Measurements from ENCODE around the gene HNRNPLL.

The HNRNPLL gene

DNA sequence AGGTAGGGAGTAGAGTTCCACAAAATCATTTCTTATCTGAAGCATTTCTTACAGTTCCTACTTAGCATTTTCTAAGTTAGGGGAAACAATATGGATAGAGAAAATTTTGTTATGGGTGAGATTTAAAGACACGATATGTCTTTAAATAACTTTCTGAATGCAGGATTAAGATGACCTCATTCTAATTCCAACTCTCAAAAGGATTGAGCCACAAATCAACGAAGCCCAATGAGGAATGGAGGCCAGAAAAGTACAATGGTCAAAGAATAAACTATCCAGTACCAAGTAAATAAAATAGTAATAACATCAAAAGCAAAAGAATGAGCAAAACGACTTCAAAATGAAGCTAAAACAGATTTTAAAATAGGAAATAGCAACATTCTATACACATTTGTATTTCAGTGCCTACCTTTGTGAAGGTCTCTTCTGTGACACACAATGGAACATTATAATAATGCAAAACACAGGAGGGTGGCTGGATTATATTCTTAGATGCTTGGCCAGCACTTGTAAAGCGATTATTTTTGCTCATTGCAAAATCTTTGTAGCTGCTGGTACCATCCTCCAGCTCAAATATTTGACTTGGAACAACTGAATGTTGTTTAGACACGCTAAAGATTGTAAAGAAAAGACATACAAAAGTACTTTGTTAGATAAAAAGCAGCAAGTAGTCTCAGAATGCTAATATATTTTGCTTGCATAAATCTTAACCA lies 33.8 kb downstream of the HNRNPLL start:
- Histone ChIP-seq H3K27ac (ENCODE audit: low read depth, low read length) (no peak overlapping the region), H3K4me1 (ENCODE audit: insufficient read depth, low read length) (no peaks in the 10 kb centered on the region), H3K36me3 (ENCODE audit: insufficient read depth, low read length) (peaks cover 98% of the 10 kb centered on the region), H3K4me3 (ENCODE audit: low read length) (no peak overlapping the region), H3K27me3 (ENCODE audit: insufficient read depth, low read length) (no peaks in the 10 kb centered on the region), H3K9ac (ENCODE audit: low read depth, low read length) (no peak overlapping the region), H3K9me3 (ENCODE audit: insufficient read depth, low read depth, low read length) (no peaks in the 10 kb centered on the region)
- 93% methylated on average over 5 of the region's 5 CpGs for WGBS

DNA sequence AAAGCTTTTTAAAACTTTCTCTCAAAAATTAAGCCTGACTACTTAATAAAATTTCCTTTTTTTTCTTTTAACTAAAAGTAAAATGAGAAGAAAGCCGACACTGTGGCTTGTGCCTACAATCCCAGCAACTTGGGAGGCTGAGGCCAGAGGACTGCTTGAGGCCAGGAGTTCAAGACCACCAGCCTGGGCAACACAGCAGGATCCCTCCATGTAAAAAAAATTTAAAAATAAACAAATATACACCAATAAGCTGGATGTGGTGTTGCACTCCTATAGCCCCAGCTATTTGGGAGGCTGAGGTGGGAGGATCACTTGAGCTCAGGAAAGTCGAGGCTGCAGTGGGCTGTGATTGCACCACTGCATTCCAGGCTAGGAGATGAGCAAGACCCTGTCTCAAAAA lies 37.4 kb downstream of the HNRNPLL start:
- Histone ChIP-seq H3K4me3 (ENCODE audit: low read length) (no peak overlapping the region), H3K27ac (ENCODE audit: low read depth, low read length) (no peak overlapping the region), H3K9me3 (ENCODE audit: insufficient read depth, low read depth, low read length) (no peaks in the 10 kb centered on the region), H3K9ac (ENCODE audit: low read depth, low read length) (no peak overlapping the region), H3K36me3 (ENCODE audit: insufficient read depth, low read length) (peaks cover 98% of the 10 kb centered on the region), H3K4me1 (ENCODE audit: insufficient read depth, low read length) (no peaks in the 10 kb centered on the region), H3K27me3 (ENCODE audit: insufficient read depth, low read length) (no peaks in the 10 kb centered on the region)
- WGBS, result 92% methylated on average over 2 of the region's 2 CpGs

DNA sequence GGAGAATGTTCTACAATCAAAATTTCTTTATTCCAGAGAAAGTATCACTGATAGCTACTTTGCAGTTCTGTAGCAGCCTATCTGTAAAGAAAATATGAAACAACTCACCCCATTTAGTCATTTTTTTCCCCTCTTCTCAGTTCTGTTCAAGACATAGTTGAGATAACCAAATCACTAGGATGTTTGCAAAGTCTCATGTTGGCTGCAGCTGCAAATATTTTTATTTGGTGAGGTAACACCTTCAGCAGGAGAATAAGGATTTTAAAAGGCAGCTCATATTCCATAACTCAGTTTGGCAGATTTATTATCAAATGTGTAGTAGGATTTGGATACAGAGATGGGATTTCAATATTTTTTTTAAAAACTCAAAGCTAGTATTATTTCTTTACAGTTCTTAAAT lies 41.0 kb downstream of the HNRNPLL start:
- H3K36me3 ChIP-seq (ENCODE audit: insufficient read depth, low read length), result peaks cover 67% of the 10 kb centered on the region
- H3K4me3 ChIP-seq (ENCODE audit: low read length), result no peak overlapping the region
- no peaks in the 10 kb centered on the region for H3K4me1 ChIP-seq (ENCODE audit: insufficient read depth, low read length)
- no peaks in the 10 kb centered on the region for H3K27me3 ChIP-seq (ENCODE audit: insufficient read depth, low read length)
- no peak overlapping the region for H3K27ac ChIP-seq (ENCODE audit: low read depth, low read length)
- no peaks in the 10 kb centered on the region for H3K9me3 ChIP-seq (ENCODE audit: insufficient read depth, low read depth, low read length)
- H3K9ac ChIP-seq (ENCODE audit: low read depth, low read length), result no peak overlapping the region

DNA sequence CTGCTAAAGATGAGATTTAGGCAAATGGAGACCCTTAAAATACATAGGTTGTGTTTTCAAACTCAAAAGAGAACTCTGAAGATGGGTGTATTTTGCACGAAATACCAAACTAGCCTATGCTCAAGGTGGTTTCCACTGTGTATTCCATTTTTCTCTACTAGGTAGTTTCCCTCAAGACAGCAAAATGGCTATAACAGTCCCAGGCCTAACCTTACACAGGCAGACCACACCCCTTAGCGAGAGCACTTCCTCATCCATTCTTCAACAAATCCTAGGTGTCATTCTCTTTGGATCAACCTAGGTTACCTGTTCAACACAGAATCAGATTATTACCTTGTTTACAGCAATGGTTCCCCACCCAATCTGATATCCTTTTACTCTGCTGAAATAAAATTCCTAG lies 42.6 kb downstream of the HNRNPLL start:
- peaks cover 52% of the 10 kb centered on the region for H3K36me3 ChIP-seq (ENCODE audit: insufficient read depth, low read length)
- H3K4me1 ChIP-seq (ENCODE audit: insufficient read depth, low read length), result no peaks in the 10 kb centered on the region
- H3K4me3 ChIP-seq (ENCODE audit: low read length), result no peak overlapping the region
- no peak overlapping the region for H3K27ac ChIP-seq (ENCODE audit: low read depth, low read length)
- no peaks in the 10 kb centered on the region for H3K27me3 ChIP-seq (ENCODE audit: insufficient read depth, low read length)
- no peaks in the 10 kb centered on the region for H3K9me3 ChIP-seq (ENCODE audit: insufficient read depth, low read depth, low read length)
- 90% methylated on average over 2 of the region's 2 CpGs for WGBS
- no peak overlapping the region for H3K9ac ChIP-seq (ENCODE audit: low read depth, low read length)

DNA sequence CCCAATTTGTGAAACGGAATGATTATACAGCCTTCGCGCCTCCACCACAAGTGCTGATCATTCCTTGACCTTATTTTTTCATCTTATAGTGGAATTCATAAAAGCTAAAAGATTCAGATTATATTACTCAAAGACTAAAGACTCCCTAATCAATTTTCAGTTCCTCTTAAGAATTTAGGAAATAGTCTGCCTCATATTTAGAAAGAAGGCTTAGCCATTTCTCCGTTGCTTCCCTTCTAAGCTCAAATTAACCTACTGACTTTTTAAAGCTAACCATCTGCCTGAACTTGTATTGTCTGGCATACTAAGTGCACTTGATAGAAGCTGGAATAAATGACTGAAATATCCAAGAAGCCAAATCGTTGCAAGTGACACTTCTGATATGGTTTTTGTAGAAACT lies 44.7 kb downstream of the HNRNPLL start:
- no peak overlapping the region for H3K9ac ChIP-seq (ENCODE audit: low read depth, low read length)
- no peaks in the 10 kb centered on the region for H3K9me3 ChIP-seq (ENCODE audit: insufficient read depth, low read depth, low read length)
- H3K4me3 ChIP-seq (ENCODE audit: low read length), result no peak overlapping the region
- no peaks in the 10 kb centered on the region for H3K4me1 ChIP-seq (ENCODE audit: insufficient read depth, low read length)
- H3K27me3 ChIP-seq (ENCODE audit: insufficient read depth, low read length), result no peaks in the 10 kb centered on the region
- H3K36me3 ChIP-seq (ENCODE audit: insufficient read depth, low read length), result peaks cover 31% of the 10 kb centered on the region
- 95% methylated on average over 5 of the region's 5 CpGs for WGBS
- no peak overlapping the region for H3K27ac ChIP-seq (ENCODE audit: low read depth, low read length)

DNA sequence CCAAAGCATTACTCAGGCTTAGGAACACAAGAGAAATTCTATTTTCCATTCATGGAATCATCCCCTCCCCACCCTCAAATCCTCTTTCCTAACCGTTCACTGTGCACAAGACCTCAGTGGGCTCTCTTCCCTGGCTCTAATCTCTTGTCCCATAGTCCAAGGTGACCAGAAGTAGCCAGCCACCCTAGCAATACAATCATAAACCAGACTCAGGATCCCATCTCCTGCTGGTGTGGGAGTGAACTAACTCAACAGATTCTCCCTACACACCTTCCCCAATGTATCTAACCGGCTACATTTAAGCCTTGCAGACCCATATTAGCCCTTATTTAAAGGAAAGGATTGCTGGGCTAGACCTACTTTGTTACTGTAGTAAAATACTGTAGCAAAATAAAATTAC lies 45.5 kb downstream of the HNRNPLL start:
- no peaks in the 10 kb centered on the region for H3K4me1 ChIP-seq (ENCODE audit: insufficient read depth, low read length)
- no peak overlapping the region for H3K4me3 ChIP-seq (ENCODE audit: low read length)
- H3K9me3 ChIP-seq (ENCODE audit: insufficient read depth, low read depth, low read length), result no peaks in the 10 kb centered on the region
- 93% methylated on average over 2 of the region's 2 CpGs for WGBS
- H3K27ac ChIP-seq (ENCODE audit: low read depth, low read length), result no peak overlapping the region
- H3K9ac ChIP-seq (ENCODE audit: low read depth, low read length), result no peak overlapping the region
- peaks cover 26% of the 10 kb centered on the region for H3K36me3 ChIP-seq (ENCODE audit: insufficient read depth, low read length)
- H3K27me3 ChIP-seq (ENCODE audit: insufficient read depth, low read length), result no peaks in the 10 kb centered on the region

DNA sequence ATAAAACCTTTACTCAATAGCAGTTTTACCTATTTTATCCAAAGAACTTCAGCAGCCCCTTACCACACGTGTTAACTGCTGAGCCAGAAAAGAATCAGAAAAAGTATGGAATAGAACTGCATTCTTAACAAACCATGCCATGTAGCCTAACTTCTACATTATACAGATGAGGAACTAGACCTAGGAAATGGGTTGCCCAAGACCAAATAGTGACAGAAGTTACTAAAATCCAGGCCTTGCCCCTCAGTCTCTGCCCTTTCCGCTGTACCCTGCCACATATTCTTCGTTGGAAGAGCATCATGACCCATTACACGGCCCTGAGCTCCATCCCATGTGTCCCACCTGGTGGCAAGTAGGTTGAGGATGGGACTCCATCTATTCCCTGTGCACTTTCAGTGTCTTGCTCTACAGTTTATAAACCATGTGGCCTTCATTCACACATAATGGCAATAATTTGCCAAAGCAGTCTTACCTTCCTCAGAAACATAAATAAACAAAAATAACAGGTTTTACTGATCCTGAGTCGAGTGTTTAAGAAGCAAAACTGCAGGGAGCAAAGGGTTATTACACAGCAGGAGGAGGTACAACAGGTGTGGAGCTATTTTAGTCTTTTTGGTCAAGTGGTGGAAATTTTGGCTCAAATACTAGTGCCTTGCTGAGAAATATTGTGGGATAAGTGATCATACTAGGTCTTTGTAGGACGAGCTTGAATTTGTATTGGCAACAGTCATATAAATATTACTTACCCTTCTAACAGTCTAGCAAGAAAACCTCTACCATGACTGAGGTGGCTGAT lies 46.5 kb downstream of the HNRNPLL start:
- Histone ChIP-seq H3K27me3 (ENCODE audit: insufficient read depth, low read length) (no peaks in the 10 kb centered on the region), H3K4me1 (ENCODE audit: insufficient read depth, low read length) (no peaks in the 10 kb centered on the region), H3K4me3 (ENCODE audit: low read length) (no peak overlapping the region), H3K36me3 (ENCODE audit: insufficient read depth, low read length) (peaks cover 22% of the 10 kb centered on the region), H3K9ac (ENCODE audit: low read depth, low read length) (no peak overlapping the region), H3K27ac (ENCODE audit: low read depth, low read length) (no peak overlapping the region), H3K9me3 (ENCODE audit: insufficient read depth, low read depth, low read length) (no peaks in the 10 kb centered on the region)
- WGBS, result 94% methylated on average over 6 of the region's 6 CpGs

DNA sequence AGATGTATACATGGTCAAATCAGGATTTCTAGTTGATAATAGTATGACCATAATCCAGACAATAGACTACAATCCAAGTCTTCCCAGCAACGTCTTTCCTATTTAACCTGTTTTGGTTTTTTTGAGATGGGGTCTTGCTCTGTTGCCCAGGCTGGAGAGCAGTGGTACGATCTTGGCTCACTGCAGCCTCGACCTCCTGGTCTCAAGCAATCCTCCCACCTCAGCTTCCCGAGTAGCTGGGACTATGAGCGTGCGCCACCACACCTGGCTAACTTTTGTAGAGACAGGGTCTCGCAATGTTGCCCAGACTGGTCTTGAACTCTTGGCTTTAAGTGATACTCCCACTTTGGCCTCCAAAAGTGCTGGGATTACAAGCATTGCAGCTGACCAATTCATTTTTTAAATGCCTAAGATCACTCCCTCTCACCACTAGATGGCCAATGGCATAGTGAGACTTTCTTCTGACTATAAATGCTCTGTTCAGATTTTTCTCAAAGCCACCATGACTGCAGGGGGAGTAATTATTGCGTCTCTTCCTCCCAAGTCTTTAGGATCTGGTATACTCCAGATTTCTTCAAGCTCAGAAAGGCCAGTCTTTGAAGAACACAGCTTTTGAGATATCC lies 47.6 kb downstream of the HNRNPLL start:
- 96% methylated on average over 8 of the region's 8 CpGs for WGBS
- peaks cover 10% of the 10 kb centered on the region for H3K36me3 ChIP-seq (ENCODE audit: insufficient read depth, low read length)
- H3K9ac ChIP-seq (ENCODE audit: low read depth, low read length), result no peak overlapping the region
- no peaks in the 10 kb centered on the region for H3K27me3 ChIP-seq (ENCODE audit: insufficient read depth, low read length)
- H3K27ac ChIP-seq (ENCODE audit: low read depth, low read length), result no peak overlapping the region
- no peak overlapping the region for H3K4me3 ChIP-seq (ENCODE audit: low read length)
- H3K4me1 ChIP-seq (ENCODE audit: insufficient read depth, low read length), result no peaks in the 10 kb centered on the region
- no peaks in the 10 kb centered on the region for H3K9me3 ChIP-seq (ENCODE audit: insufficient read depth, low read depth, low read length)

DNA sequence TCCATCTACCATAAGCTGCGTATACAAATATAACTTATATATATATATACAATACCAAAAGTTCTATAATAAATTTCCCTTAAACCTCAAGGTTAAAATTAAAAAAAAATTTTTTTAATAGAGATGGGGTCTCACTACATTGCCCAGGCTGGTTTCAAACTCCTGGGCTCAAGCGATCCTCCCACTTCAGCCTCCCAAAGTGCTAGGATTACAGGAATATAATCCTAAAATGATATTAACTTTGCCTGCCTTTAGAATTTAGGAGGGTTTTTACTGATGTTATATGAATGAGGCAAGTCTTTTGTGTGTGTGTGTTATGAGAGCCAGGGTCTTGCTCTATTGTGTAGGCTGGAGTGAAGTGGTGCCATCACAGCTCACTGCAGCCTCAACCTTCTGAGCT lies 49.2 kb downstream of the HNRNPLL start:
- WGBS, result 100% methylated on average over 1 of the region's 2 CpGs
- Histone ChIP-seq H3K9me3 (ENCODE audit: insufficient read depth, low read depth, low read length) (no peaks in the 10 kb centered on the region), H3K9ac (ENCODE audit: low read depth, low read length) (no peak overlapping the region)

DNA sequence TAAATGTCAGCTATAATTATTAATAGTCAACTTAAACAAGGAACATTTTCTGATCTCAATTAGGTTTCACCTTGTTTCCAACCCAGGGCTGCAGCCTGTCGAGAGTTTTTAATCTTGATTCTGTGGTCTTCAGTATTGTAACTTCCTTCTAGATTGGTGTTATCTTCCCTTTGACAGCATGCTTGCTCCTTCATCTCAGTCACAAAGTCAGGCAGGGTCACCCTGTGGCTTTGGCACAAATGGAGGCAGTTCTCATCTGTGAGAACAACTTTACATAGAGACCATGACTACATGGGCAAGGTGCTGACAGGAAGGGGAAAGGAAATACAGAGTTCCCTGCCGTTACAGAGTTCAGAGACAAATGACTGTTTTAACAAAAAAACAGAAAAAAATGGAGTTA lies 50.5 kb downstream of the HNRNPLL start:
- no peak overlapping the region for H3K4me3 ChIP-seq (ENCODE audit: low read length)
- H3K27me3 ChIP-seq (ENCODE audit: insufficient read depth, low read length), result no peaks in the 10 kb centered on the region
- no peak overlapping the region for H3K9ac ChIP-seq (ENCODE audit: low read depth, low read length)
- H3K27ac ChIP-seq (ENCODE audit: low read depth, low read length), result no peak overlapping the region
- H3K9me3 ChIP-seq (ENCODE audit: insufficient read depth, low read depth, low read length), result no peaks in the 10 kb centered on the region
- peaks cover 5% of the 10 kb centered on the region for H3K4me1 ChIP-seq (ENCODE audit: insufficient read depth, low read length)
- peaks cover 8% of the 10 kb centered on the region; the same call in 1 of the 2 replicates for H3K36me3 ChIP-seq (ENCODE audit: insufficient read depth, low read length)
- 93% methylated on average over 2 of the region's 2 CpGs for WGBS

More for the DNA sequence above, 49.2 kb downstream of the HNRNPLL start:
- H3K4me3 ChIP-seq (ENCODE audit: low read length), result no peak overlapping the region
- H3K27me3 ChIP-seq (ENCODE audit: insufficient read depth, low read length), result no peaks in the 10 kb centered on the region
- H3K4me1 ChIP-seq (ENCODE audit: insufficient read depth, low read length), result peaks cover 5% of the 10 kb centered on the region
- peaks cover 8% of the 10 kb centered on the region; the same call in 1 of the 2 replicates for H3K36me3 ChIP-seq (ENCODE audit: insufficient read depth, low read length)
- no peak overlapping the region for H3K27ac ChIP-seq (ENCODE audit: low read depth, low read length)

DNA sequence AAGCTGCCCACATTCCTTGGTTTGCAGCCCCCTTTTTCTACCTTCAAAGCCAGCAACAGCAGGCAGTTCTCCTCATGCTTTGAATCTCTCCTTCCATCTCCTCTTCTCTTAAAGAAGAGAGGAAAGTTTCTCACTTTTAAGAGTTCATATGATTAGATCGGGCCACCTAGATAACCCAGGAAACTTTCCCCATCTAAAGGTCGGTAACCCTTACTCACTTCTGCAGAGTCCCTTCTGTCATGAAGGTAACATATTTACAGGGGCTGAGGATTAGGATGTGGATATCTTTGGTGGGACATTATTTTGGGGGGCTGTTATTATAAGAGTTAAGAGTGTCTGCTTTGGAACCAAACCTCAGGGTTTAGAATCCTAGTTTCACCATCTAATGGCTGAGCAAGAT lies 51.0 kb downstream of the HNRNPLL start:
- no peak overlapping the region for H3K4me3 ChIP-seq (ENCODE audit: low read length)
- H3K9ac ChIP-seq (ENCODE audit: low read depth, low read length), result no peak overlapping the region
- no peaks in the 10 kb centered on the region for H3K9me3 ChIP-seq (ENCODE audit: insufficient read depth, low read depth, low read length)
- no peak overlapping the region for H3K27ac ChIP-seq (ENCODE audit: low read depth, low read length)
- 100% methylated on average over 1 of the region's 2 CpGs for WGBS
- H3K36me3 ChIP-seq (ENCODE audit: insufficient read depth, low read length), result peaks cover 8% of the 10 kb centered on the region; the same call in 1 of the 2 replicates
- H3K4me1 ChIP-seq (ENCODE audit: insufficient read depth, low read length), result peaks cover 5% of the 10 kb centered on the region
- H3K27me3 ChIP-seq (ENCODE audit: insufficient read depth, low read length), result no peaks in the 10 kb centered on the region
